ENCODE data around the gene GNPTG.

The GNPTG gene

DNA sequence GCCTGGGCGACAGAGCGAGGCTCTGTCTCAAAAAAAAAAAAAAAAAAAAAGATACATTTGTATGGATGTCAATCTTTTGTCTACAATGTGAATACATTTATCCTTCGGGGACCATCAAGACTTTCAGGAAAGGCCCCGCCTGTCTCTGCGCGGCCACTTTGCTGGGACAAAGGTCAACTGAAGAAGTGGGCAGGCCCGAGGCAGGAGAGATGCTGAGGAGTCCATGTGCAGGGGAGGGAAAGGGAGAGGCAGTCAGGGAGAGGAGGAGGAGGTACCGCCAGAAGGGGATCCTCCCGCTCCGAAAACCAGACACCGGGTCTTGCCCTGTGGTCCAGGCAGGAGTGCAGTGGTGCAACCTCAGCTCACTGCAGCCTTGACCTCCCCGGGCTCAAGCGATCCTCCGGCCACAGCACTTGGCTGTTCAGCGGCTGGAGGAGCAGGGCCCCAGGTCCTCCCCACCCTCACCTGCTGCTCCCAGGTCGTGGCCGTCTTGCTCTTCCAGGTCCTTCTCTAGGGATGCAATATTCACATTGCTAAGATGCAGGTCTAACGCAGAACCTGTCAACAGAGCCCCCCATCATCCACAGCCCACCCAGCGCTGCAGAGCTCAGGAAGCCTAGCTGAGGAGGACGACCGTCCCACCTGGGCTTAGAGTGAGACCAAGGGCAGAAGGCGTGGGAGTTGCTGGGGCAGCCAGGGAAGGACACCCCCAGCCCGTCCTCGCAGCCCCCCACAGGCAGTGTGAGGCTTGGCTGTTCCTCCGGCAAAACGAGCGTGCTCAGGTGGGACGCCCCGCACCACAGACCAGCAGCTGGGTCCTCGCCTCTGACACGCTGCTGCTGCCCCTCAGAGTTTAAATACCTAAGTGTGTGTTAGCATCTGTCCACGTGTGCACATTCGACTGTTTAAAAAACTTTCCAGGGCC lies 19.6 kb downstream of the GNPTG start:
- no peak for DNase-seq (ENCODE audit: low spot score)

DNA sequence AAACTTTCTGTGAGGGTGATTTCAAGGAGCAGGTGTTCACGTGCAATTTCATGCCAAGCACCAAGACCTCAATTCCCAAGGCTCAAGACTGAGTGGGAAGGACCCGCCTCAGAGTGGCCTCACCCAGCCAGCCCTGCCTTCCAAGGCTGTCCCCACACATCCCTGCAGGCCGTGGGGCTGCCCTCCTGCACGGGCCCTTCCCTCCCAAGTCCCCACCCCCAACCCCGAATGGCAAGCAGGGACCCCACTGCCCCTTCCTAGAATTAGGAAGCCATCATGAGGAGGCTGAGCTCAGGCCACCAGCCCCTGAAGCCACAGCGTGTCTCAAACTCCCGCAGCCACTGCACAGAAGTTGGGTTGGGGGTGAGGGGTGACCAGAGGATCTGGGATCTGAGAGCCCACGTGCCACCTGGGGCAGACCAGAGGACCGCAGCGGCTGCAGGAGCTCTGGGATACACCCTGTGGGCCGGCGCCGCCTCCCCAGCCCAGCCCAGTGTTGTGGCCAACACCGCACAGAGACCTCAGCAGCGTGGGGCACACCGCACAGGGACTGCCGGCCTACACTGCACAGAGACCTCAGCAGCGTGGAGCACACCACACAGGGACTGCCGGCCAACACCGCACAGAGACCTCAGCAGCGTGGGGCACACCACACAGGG lies 20.7 kb downstream of the GNPTG start:
- DNase-seq (ENCODE audit: low spot score) = no peak

DNA sequence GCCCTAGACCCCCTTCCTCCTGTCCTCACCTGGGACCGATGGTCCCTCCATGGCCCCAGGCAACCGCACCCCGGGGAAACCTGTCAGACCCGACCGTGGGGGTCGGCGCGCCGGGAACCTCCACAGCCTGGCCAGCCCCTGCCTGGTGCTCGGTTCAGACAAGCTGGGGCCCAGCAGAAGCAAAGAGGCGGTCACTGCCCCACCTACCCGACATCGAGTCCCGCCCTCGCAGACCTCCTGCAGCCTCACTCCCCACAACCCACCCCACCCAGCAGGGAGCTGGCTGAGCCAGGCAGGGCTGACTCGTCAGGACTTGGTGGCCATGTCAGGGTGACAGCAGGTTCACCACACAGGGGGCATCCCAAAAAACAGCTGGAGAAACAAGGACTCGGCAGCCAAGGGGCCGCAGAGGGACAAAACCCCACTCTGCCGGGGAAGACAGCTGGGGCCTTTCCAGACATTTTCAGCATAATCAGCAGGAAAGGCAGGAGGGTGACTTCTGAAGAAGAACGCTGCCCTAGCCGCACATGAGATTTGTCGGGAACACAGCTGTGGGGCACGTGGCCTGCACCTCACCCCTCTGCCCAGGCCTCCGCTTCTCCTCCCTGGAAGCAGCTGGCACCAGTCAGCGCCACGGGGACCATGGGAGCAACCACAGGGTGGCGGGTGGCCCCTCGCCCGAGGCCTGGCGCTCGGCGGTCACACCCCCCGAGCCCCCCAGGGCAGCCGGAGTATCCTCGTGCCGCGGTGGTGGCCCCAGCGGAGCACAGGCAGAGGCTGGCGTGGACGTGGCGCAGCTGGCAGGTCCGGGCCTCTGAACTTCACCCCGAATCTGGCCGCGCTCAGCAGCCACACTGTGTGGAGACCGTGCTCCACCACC lies 22.9 kb downstream of the GNPTG start:
- no peak for DNase-seq (ENCODE audit: low spot score)

DNA sequence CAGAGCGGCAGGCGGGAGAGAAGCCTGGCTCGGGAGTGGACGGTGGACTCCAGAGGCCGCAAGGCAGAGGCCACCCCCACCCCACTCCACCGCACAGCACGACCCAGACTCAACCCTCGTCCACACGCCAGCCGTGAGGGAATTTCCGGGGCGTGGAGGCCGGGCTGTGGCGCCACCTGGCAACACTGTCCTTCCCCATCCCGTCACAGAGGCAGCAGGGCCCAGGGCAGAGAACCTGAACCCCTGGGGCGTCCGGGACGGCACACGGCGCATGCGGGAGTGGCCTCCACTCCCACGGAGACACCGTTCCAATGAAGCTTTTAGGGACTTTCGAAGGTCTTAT lies 23.5 kb downstream of the GNPTG start:
- DNase-seq (ENCODE audit: low spot score) = no peak

DNA sequence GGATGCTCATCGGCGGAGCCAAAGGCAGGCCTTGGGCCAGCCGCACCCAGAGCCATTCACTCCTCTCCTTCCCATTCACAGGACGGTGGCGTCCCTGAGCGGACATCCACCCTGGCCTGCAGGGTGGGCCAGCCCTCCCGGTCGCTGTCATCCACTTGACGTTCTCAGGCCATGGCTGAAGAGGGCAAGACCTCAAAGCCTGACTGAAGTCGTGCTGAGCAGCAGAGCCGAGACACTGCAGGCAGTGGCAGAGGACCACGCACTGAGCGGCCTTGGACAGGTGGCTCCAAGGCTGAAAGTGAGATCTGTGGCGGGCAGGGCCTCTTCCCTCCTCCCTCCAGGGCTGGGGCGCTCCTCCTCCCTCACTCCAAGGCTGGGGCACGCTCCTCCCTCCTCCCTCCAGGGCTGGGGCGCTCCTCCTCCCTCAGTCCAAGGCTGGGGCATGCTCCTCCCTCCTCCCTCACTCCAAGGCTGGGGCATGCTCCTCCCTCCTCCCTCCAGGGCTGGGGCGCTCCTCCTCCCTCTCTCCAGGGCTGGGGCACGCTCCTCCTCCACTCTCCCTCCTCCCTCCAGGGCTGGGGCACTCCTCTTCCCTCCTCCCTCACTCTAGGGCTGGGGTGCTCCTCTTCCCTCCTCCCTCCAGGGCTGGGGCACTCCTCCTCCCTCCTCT lies 24.1 kb downstream of the GNPTG start:
- DNase-seq (ENCODE audit: low spot score) = no peak

DNA sequence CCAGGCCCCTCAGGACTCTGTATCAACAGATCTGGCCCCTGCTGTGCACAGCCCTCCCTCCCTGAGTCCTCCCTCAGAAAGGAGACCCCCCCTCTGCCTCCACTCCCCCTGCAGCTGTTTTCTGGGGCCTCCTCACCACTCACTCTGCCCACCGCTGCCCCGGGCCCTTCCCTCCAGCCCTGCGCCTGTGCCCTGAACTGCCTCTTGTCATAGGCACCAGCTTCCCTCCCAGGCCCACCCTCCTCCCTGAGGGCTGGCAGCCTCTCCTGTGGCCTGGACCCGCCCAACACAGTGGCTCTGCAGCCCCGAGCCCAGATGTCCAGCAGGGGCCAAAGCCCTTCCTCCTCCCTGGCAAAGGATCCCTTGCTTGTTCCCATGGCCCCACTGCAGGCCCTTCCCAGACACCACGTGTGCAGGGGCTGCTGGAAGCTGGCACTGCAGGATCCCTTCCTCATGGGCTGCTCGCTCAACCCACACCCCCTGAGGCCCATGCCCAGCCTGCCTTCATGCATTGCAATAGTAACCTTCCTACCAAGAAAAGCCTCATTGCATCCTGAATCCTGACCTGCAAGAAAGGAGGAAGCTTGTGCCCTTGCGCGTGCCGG lies 25.8 kb downstream of the GNPTG start:
- DNase-seq (ENCODE audit: low spot score) = no peak

DNA sequence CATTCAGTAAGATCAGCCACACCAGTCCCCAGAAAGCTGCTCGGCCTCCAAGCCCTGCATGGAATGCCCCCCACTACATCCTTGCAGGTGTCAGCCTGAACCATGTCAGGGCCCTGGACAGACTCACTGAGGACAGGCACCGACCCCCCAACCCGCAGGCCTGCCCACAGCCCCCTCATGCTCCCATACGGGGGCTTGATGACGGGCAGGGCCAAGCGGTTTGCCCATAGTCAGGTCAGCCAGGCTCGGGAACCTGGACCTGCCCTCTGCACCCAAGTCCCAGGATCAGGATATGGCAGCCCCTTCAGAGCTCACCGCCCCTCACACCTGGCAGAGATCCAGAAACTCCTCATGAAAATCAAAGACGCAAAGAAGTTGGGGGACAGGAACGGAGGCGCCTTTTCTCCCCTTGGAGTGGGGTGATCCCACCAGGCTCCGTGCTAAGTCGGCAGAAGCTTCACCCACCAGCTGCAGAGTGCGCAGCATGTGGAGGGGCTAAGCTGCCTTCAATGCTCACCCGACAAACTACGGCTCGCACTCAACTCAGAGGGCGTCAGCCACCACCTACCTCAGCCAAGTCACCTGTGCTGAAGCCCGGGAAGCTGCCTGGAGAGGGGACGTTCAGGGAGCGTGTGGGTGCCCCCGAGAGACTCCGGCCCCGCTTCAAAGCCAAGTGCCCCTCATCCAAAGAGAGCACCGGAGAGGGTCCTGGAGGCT lies 26.5 kb downstream of the GNPTG start:
- no peak for DNase-seq (ENCODE audit: low spot score)

DNA sequence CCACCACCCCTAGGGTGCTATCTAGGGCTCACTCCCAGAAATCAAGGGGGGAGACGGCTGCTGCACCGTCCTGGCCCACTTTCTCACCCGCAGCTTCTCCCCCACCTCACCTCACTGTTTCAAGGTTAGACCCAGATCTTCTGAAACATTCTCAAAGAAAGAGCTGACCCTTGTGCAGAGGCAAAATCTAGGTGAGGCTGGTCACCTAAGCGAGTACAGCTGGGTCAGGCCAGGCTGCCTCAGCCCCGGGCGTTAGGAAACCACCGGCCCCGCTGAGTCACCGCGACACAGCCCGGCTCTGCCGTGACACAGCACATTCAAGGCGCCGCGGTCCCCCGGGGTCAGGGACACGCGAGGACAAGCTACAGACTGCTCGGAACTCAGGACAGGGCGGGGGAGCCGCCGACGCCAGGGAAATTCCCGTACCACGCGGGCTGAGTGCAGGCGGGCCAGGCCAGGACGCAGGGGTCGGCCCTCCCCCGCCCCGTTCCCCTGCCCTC lies 27.1 kb downstream of the GNPTG start:
- DNase-seq (ENCODE audit: low spot score) = peak; percentile 56

DNA sequence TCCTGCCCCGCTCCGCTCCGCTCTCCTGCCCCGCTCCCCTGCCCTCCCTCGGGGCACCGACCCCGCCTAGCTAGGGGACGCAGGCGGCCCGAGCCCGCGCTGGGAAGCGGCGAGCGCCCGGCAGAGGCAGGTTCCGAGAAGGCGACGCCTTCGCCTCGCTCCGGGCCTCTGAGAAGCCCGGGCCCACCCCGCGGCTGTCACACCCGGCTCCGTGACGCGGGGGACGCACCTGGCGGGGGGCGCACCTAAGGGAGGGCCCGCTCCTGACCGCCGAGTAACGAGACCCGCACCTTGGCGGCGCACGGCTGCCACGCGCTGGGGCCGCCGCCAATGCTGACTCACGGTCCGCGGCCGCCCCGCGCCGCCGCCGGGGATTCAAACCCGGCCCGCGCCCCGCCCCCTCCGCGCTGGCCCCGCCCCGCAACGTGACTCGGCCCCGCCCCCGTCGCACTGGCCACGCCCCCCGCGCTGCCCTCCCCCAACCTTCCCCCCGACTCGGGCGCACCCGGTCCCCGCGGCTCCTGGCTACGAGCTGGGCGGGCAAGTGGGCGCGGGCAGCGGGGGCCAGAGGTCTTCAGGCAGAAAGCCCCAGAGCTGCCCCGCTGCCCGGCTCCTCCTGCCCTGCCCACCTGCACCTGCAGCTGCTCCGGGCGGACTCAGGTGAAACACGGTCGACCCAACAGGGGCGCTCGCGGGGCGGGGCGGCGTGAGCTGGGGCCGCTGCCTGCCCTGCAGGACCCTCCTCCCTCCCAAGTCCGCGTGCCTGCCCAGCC lies 27.8 kb downstream of the GNPTG start:
- DNase-seq (ENCODE audit: low spot score) = peak; percentile 61

DNA sequence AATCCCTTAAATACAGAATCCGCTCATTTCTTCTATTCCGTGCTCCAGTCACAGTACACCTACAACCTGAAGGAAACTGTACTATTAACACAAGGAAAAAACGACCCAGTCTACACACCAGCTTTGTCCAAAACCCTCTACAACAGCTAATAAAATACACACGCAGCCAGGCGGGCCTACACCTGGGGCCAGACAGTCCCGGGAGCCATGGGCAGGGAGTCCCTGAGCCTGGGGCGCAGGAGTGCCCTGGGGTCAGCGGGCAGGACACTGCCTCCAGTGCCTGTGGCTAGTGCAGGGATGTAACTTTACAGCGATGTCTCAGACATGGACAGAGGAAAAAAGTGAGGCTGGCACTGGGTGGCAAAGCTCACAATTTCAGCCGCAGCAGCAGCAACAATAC lies 28.5 kb downstream of the GNPTG start:
- DNase-seq (ENCODE audit: low spot score) = no peak

DNA sequence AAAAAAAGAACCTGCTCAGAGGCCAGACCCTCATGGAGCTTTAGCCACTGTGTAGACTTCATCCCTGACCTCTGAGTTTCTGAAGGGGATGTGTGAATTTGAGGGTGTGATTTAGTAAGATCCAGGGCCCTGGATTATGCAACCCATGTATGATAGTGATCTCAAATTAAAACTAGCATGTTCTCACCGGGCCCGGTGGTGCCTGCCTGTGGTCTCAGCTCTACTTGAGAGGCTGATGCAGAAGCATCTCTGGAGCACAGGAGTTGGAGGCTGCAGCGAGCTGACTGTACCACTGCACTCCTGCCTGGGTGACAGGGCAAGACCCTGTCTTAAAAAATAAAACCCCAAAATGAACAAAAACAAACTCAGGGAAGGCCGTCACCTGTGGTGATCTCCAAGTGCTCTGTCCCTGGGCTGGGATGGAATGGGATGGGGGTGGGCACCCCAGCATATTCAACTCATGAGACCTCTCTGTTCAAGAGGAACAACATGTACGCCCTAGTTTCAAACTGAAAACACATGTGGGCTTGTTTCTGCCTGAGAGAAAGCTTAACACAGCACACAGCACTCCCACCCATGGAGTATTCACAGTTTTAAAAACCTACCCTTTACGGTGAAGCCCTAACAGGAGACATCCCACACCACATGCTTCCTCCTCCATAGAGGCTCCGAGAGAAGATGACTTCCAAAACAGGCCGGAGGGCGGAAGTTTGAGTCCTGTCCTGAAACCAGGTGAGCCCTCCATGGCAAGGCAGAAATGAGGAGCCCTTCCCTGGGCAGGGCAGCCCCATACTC lies 30.1 kb downstream of the GNPTG start:
- no peak for DNase-seq (ENCODE audit: low spot score)

DNA sequence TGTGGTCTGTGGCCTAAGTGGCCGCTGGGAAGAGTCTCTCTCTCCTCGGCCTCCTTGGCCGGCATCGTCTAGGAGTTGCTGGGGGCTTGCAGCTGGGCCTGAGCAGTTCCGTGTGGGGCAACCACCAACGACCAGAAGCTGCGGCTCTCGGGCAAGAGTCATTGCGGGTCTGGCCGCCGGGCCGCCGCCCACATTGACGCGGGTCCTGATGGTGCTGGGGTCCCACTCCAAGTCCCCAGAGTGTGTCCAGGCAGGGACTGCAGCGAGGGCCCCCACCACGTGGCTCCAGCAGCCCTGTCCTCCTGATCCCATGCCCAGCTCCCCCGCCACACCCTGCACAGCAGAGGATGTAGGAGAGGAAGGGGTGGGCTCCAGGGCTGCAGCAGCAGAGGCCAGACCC lies 31.8 kb downstream of the GNPTG start:
- no peak for DNase-seq (ENCODE audit: low spot score)

DNA sequence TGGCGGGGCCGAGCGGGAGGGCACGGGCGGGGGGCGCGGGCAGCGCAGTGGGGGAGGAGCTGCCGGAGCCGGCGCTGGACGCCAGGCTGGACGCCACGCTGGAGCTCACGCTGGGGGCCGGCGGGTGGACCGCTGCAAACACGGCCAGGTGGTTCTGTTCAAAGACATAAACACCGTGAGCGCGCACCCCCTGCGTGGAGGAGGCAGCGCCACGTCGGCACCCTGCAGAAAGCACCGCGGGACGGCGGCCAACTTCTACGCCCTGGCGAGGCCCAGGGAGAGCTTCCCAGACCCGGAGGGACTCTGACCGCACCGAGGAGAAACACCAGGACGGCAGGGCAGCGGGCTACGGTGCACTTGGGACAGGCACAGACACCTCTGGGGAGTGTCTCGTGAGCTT lies 33.5 kb downstream of the GNPTG start:
- no peak for DNase-seq (ENCODE audit: low spot score)

DNA sequence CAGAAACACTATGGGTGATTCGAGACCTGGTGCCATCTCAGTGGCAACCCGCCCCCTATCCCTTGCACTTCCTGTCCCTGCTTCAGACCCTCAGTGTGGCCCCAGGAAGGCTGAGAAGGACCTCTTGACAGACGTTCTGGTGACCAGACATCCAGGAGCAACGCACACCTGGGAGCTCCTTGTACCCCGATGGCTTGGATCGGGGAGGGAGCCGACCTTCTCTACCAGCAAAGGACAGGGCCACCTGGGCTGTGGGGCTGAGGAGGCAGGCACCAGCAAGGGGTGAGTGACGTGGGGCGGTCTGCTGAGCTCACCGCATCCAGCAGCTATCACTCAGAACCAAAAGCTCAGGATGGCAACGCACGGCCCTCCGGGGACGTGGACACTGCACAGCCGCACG lies 35.6 kb downstream of the GNPTG start:
- DNase-seq (ENCODE audit: low spot score) = no peak

DNA sequence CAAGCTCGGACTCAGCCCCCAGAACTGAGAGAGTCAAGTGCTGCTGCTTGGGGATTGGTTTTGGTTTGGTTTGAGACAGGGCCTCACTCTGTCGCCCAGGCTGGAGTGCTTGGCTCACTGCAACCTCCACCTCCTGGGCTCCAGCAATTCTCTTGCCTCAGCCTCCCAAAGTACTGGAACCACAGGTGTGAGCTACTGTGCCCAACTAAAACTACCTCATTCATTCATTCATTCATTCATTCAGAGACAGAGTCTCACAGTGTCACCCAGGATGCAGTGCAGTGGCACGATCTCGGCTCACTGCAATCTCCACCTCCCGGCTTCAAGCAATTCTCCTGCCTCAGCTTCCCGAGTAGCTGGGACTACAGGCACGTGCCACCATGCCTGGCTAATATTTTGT lies 38.0 kb downstream of the GNPTG start:
- no peak for DNase-seq (ENCODE audit: low spot score)

DNA sequence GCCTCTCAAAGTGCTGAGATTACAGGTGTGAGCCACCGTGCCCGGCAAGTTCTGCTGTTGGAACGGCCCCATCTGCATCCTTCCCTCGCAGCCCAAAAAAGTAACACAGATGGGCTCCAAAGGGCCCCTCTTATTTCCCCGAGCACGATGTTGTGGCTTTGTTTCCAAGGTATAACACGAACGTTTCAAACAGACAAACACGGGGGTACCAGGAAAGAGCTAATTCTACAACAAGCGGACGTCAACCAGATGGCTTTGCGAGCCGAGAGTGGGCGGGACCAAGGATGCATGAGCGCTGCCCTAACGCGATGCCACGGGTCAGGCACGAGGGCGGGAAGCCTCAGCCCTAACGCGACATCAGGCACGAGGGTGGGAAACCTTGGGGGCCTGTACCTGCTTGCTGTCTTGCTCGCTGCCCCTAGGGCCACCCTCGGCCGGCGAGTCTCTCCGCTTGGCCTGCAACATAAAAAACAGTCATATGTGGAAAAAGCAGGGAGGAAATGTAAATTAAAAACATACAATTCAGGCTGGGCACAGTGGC lies 38.6 kb downstream of the GNPTG start:
- no peak for DNase-seq (ENCODE audit: low spot score)

DNA sequence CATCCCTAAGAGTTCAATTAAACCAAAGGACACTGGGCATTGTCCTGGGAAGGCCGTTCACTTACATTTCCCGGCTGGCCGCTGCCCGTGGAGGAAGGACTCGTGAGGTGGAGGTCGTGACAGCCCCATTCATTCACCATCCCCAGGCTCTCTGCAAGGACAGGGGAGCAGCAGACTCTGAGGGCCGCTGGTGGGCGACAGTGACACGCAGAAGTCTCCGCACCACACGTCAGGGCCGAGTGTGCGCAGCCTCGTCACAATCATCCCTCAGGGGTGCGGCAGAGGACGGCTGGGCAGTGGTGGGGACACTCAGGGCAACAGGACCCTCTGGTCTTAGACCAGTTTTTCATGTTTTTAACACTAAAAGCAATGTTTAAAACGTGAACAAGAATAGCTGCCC lies 41.1 kb downstream of the GNPTG start:
- DNase-seq (ENCODE audit: low spot score) = no peak

DNA sequence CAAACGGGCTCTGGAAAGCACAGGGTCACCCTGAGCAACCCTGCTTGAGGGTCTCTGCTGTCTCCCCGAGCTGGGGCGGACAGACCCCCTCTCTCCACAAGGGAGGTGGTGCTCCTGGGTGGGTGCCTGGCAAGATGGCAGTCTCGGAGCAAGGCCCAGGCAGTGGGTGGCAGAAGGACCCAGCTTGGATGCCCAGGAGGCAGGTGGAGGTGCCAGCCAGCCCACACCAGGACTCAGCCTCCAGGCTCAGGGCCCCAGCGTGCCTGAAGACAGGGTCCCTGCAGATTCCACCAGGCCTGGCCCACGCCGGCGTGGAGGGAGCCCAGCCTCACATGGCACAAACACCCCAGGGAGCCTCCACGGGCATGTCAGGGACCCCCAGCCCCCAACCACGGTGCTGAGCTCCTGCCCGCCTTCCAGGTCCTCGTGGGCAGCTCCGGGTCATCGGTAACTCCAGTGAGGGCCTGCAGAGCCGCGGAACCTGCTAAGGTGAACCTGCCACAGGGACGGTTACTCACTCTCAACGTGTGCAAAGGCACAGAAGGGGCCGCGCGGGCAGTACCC lies 42.0 kb downstream of the GNPTG start:
- no peak for DNase-seq (ENCODE audit: low spot score)

Measured in HuH-7 (cell line).